DOHH2 (cell line): ENCODE measurements around the gene CPM.
"Not testable (repeated sequence)": the region's sequence is repeated elsewhere in the genome, so short reads cannot be mapped to it uniquely, and the experiment has no call there.

Experiments
- H3F3A ChIP-seq: fragments of 200-600 bp; sonication (generic), shearing (Covaris generic); 2 replicates; pipeline ENCODE4 v1.6.0; 2016; ENCODE audit warnings: antibody characterized with exemption, mild to moderate bottlenecking; ENCODE audit not compliant: control insufficient read depth, insufficient read depth
- H3K27ac ChIP-seq: fragments of 200-600 bp; sonication (generic); 2 replicates; pipeline ENCODE4 v1.5.1; 2014; ENCODE audit warnings: low read depth, mild to moderate bottlenecking, low read length, moderate library complexity
- H3K27me3 ChIP-seq: fragments of 200-600 bp; sonication (generic); 2 replicates; pipeline ENCODE4 v1.6.1; 2014; ENCODE audit warnings: mild to moderate bottlenecking, low read length, mixed read lengths; ENCODE audit not compliant: control insufficient read depth
- H3K36me3 ChIP-seq: fragments of 200-600 bp; sonication (generic); 2 replicates; pipeline ENCODE4 v1.6.1; 2014; ENCODE audit warnings: mild to moderate bottlenecking, low read length, moderate library complexity, mixed read lengths; ENCODE audit not compliant: control insufficient read depth
- H3K4me1 ChIP-seq: fragments of 200-600 bp; sonication (generic); 2 replicates; pipeline ENCODE4 v1.6.1; 2014; ENCODE audit warnings: mild to moderate bottlenecking, low read length, mixed read lengths; ENCODE audit not compliant: control insufficient read depth
- H3K4me2 ChIP-seq: fragments of 200-600 bp; sonication (generic); 2 replicates; pipeline ENCODE4 v1.6.0; 2014; ENCODE audit warnings: mild to moderate bottlenecking, low read length, moderate library complexity
- H3K4me3 ChIP-seq: fragments of 200-600 bp; sonication (generic); 2 replicates; pipeline ENCODE4 v1.5.1; 2014; ENCODE audit warnings: mild to moderate bottlenecking, low read length, mixed read lengths
- H3K79me2 ChIP-seq: fragments of 200-600 bp; sonication (generic); 2 replicates; pipeline ENCODE4 v1.6.1; 2014; ENCODE audit warnings: mild to moderate bottlenecking, low read length, mixed read lengths; ENCODE audit not compliant: control insufficient read depth
- H3K9me2 ChIP-seq: fragments of 200-600 bp; sonication (generic); replicated peaks from 2 replicates; pipeline ENCODE4 v1.6.1; 2014; ENCODE audit warnings: mild to moderate bottlenecking, low read length, mixed read lengths; ENCODE audit not compliant: control insufficient read depth
- H3K9me3 ChIP-seq: fragments of 200-600 bp; sonication (generic); 2 replicates; pipeline ENCODE4 v1.6.1; 2014; ENCODE audit warnings: antibody characterized with exemption, low read length, mixed read lengths; ENCODE audit not compliant: control insufficient read depth, insufficient read depth
- H4K20me1 ChIP-seq: fragments of 200-600 bp; sonication (generic); 2 replicates; pipeline ENCODE4 v1.6.0; 2014; ENCODE audit warnings: low read depth, mild to moderate bottlenecking, antibody characterized with exemption, low read length, moderate library complexity; ENCODE audit not compliant: control insufficient read depth, insufficient read depth
- CTCF ChIP-seq: fragments of 200-600 bp; sonication (generic); IDR thresholded peaks from one replicate; pipeline ENCODE4 v1.5.1; 2014; ENCODE audit warnings: antibody characterized with exemption, mild to moderate bottlenecking, low read depth, low read length; ENCODE audit not compliant: poor library complexity, severe bottlenecking
- EZH2phosphoT487 ChIP-seq: fragments of 200-600 bp; sonication (generic); IDR thresholded peaks from 2 replicates; pipeline ENCODE4 v1.6.1; 2017; ENCODE audit warnings: borderline replicate concordance, mild to moderate bottlenecking, antibody characterized with exemption, low read length, moderate library complexity, mixed read lengths

Gene CPM

GRCh38 chr12:68813242-68813593 lies 119.8 kb downstream of the CPM start:
- Histone ChIP-seq H3K4me2 (peak overlapping the region; percentile 49), H3K36me3 (peaks cover 92% of the 10 kb centered on the region), H4K20me1 (peaks cover 12% of the 10 kb centered on the region; the same call in 1 of the 2 replicates), H3K27me3 (no peaks in the 10 kb centered on the region), H3K4me3 (peak overlapping the region; percentile 19), H3K4me1 (peaks cover 47% of the 10 kb centered on the region), H3K79me2 (peaks cover 97% of the 10 kb centered on the region), H3K27ac (peak overlapping the region; percentile 15), H3K9me2 (no peaks in the 10 kb centered on the region), H3F3A (peaks cover 12% of the 10 kb centered on the region; the same call in 1 of the 2 replicates), H3K9me3 (no peaks in the 10 kb centered on the region)
- no peak for TF ChIP-seq EZH2phosphoT487
- no peak for TF ChIP-seq CTCF

- H3K4me1 ChIP-seq, result peaks cover 47% of the 10 kb centered on the region
- peak overlapping the region; percentile 15 for H3K27ac ChIP-seq
- peak overlapping the region; percentile 19 for H3K4me3 ChIP-seq
- TF ChIP-seq CTCF (no peak), EZH2phosphoT487 (no peak)
- H4K20me1 ChIP-seq, result peaks cover 12% of the 10 kb centered on the region; the same call in 1 of the 2 replicates
- no peaks in the 10 kb centered on the region for H3K9me2 ChIP-seq
- H3F3A ChIP-seq, result peaks cover 12% of the 10 kb centered on the region
- no peaks in the 10 kb centered on the region for H3K9me3 ChIP-seq
- H3K4me2 ChIP-seq, result peak overlapping the region; percentile 49
- peaks cover 96% of the 10 kb centered on the region for H3K79me2 ChIP-seq
- peaks cover 91% of the 10 kb centered on the region for H3K36me3 ChIP-seq
- H3K27me3 ChIP-seq, result no peaks in the 10 kb centered on the region
Measured at GRCh38 chr12:68812553-68813241, 120.3 kb downstream of the CPM start.

GRCh38 chr12:68811573-68811972 lies 121.4 kb downstream of the CPM start:
- Histone ChIP-seq H3K4me1 (peaks cover 54% of the 10 kb centered on the region), H3K79me2 (peaks cover 86% of the 10 kb centered on the region), H3K4me3 (peak overlapping the region; percentile 21; the same call in 1 of the 2 replicates), H3F3A (peaks cover 15% of the 10 kb centered on the region), H3K36me3 (peaks cover 81% of the 10 kb centered on the region), H3K4me2 (peak overlapping the region; percentile 80)
- not testable (repeated sequence) for H3K27ac ChIP-seq, H4K20me1 ChIP-seq, H3K27me3 ChIP-seq, H3K9me2 ChIP-seq, H3K9me3 ChIP-seq

- Histone ChIP-seq H3K27ac (peak overlapping the region; percentile 96), H3K4me2 (peak overlapping the region; percentile 80), H3K4me3 (peak overlapping the region; percentile 88), H3K79me2 (peaks cover 71% of the 10 kb centered on the region), H3K4me1 (peaks cover 68% of the 10 kb centered on the region), H3F3A (peaks cover 13% of the 10 kb centered on the region), H3K36me3 (peaks cover 65% of the 10 kb centered on the region)
- not testable (repeated sequence) for H3K27me3 ChIP-seq, H4K20me1 ChIP-seq, H3K9me2 ChIP-seq, H3K9me3 ChIP-seq
Measured at GRCh38 chr12:68810027-68810389, 123.0 kb downstream of the CPM start.
